Smooth muscle cell (in vitro differentiated cells): ENCODE data around the gene EHD4. TPM values are rescaled to one million over a fixed set of nuclear protein-coding genes. Genes with fewer than 3 reads are reported as not detected.

Experiments used
- DNase-seq: peaks from one replicate; lab custom pipeline; 2025; ENCODE audit not compliant: unreplicated experiment; lab: John Stamatoyannopoulos, UW
- H2AFZ ChIP-seq: fragments of 200-600 bp; sonication (generic); 2 replicates; pipeline ENCODE4 v1.6.0; 2016; ENCODE audit warnings: antibody characterized with exemption, low read depth, mild to moderate bottlenecking
- H3F3A ChIP-seq: fragments of 200-600 bp; sonication (generic); 2 replicates; pipeline ENCODE4 v1.6.0; 2017; ENCODE audit warnings: antibody characterized with exemption, low read depth
- H3K27ac ChIP-seq: fragments of 200-600 bp; sonication (generic); 2 replicates; pipeline ENCODE4 v1.5.1; 2016; ENCODE audit warnings: low read depth, mild to moderate bottlenecking
- H3K27me3 ChIP-seq: fragments of 200-600 bp; sonication (generic); 2 replicates; pipeline ENCODE4 v1.6.1; 2016; ENCODE audit warnings: low read depth, mild to moderate bottlenecking
- H3K36me3 ChIP-seq: fragments of 200-600 bp; sonication (generic); 2 replicates; pipeline ENCODE4 v1.5.1; 2016; ENCODE audit warnings: low read depth
- H3K4me1 ChIP-seq: fragments of 200-600 bp; sonication (generic); 2 replicates; pipeline ENCODE4 v1.5.1; 2016; ENCODE audit warnings: low read depth
- H3K4me2 ChIP-seq: fragments of 200-600 bp; sonication (generic); 2 replicates; pipeline ENCODE4 v1.6.0; 2016; ENCODE audit warnings: mild to moderate bottlenecking
- H3K4me3 ChIP-seq: fragments of 200-600 bp; sonication (generic); 2 replicates; pipeline ENCODE4 v1.5.1; 2016; ENCODE audit warnings: mild to moderate bottlenecking
- H3K79me2 ChIP-seq: fragments of 200-600 bp; sonication (generic); 2 replicates; pipeline ENCODE4 v1.6.0; 2016; ENCODE audit warnings: low read depth, mild to moderate bottlenecking
- H3K9ac ChIP-seq: fragments of 200-600 bp; sonication (generic); 2 replicates; pipeline ENCODE4 v1.6.0; 2016; ENCODE audit warnings: low read depth
- H3K9me3 ChIP-seq: fragments of 200-600 bp; sonication (generic); replicated peaks from 2 replicates; pipeline ENCODE4 v1.5.1; 2016; ENCODE audit warnings: low read depth
- H4K20me1 ChIP-seq: fragments of 200-600 bp; sonication (generic); 2 replicates; pipeline ENCODE4 v1.6.0; 2016; ENCODE audit warnings: low read depth
- CTCF ChIP-seq: fragments of 200-600 bp; sonication (generic); IDR thresholded peaks from 2 replicates; pipeline ENCODE4 v1.5.1; 2017; ENCODE audit warnings: borderline replicate concordance, mild to moderate bottlenecking, antibody characterized with exemption; ENCODE audit not compliant: insufficient read depth, poor library complexity, severe bottlenecking
- WGBS: methylation state at CpG from one replicate; pipeline ENCODE4 v1.1.7; 2016; ENCODE audit warnings: low lambda C conversion rate; 5-methylcytosine and 5-hydroxymethylcytosine counted together
- polyA plus RNA-seq: library from polyadenylated mRNA; unstranded; fragments of >200 nt; fragmentation: Nextera tagmentation; extraction: Ambion mirVana; gene quantifications from 2 replicates; pipeline ENCODE4 v1.2.1, GENCODE V29; 2016
- total RNA-seq: library from RNA; depleted of rRNA; stranded (reverse); fragments of >200 nt; gene quantifications from 2 replicates; pipeline ENCODE4 v1.2.3, GENCODE V29; 2014

The EHD4 gene
- total and polyA plus RNA-seq, 2 experiments from 2014 or later: 11.5 to 15.8 TPM

GRCh38 chr15:41942886-41943285 is 29.5 kb downstream of the EHD4 start:
- Histone ChIP-seq H3K4me3 (no peak overlapping the region), H4K20me1 (peaks cover 21% of the 10 kb centered on the region), H3F3A (peaks cover 9% of the 10 kb centered on the region), H3K36me3 (no peaks in the 10 kb centered on the region), H3K9ac (no peak overlapping the region), H3K27ac (peak overlapping the region; percentile 21), H3K27me3 (no peaks in the 10 kb centered on the region), H3K79me2 (no peaks in the 10 kb centered on the region), H3K9me3 (no peaks in the 10 kb centered on the region), H3K4me1 (peaks cover 34% of the 10 kb centered on the region), H2AFZ (no peak overlapping the region), H3K4me2 (no peak overlapping the region)
- no peak for TF ChIP-seq CTCF
- 85% methylated on average over 7 of the region's 7 CpGs for WGBS
- no peak for DNase-seq

DNA sequence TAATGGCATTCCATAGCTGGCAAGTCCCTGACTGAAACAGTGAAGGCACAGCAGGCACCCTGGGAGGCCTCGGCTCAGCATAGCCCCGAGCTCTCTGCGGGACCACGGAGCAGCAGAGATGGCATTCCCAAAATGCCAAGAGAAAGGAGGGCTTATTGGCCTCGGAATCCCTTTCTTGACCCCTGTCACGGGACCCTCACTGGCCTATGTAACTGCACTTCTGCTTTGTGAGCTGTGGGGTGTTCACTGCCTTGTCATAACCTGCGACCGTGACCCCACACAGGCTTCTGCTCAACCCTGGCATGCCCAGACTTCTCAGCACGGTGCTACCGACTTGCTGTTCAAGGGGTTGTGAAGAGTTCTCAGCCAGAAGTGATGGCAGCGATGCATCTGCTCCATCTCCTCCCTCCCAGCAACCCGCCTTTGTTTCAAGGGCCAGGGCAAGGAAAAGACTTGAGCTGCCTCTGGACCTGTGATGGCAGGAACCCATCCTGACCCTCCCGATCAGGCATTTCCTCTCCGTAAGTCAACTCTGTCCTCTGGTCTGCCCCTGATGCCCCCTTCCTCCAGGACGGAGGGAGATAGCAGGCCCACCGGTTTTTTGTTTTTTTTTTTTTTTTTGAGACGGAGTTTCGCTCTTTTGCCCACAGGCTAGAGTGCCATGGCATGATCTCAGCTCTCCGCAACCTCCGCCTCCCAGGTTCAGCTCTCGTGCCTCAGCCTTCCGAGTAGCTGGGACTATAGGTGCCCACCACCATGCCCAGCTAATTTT is 30.5 kb downstream of the EHD4 start:
- Histone ChIP-seq H2AFZ (no peak overlapping the region), H3K9ac (no peak overlapping the region), H3F3A (peaks cover 9% of the 10 kb centered on the region), H3K79me2 (no peaks in the 10 kb centered on the region), H3K9me3 (no peaks in the 10 kb centered on the region), H4K20me1 (peaks cover 17% of the 10 kb centered on the region), H3K27ac (no peak overlapping the region), H3K27me3 (no peaks in the 10 kb centered on the region), H3K4me2 (no peak overlapping the region), H3K4me3 (no peak overlapping the region), H3K4me1 (peaks cover 34% of the 10 kb centered on the region), H3K36me3 (no peaks in the 10 kb centered on the region)
- no peak for TF ChIP-seq CTCF
- DNase-seq: no peak
- 87% methylated on average over 22 of the region's 22 CpGs for WGBS

- Histone ChIP-seq H3K27ac (peak overlapping the region; percentile 41), H3K4me2 (no peak overlapping the region), H3K27me3 (no peaks in the 10 kb centered on the region), H3K36me3 (no peaks in the 10 kb centered on the region), H3K4me1 (peaks cover 33% of the 10 kb centered on the region), H3K9me3 (no peaks in the 10 kb centered on the region), H2AFZ (no peak overlapping the region), H3K9ac (no peak overlapping the region), H3F3A (peaks cover 9% of the 10 kb centered on the region), H3K4me3 (no peak overlapping the region), H3K79me2 (no peaks in the 10 kb centered on the region), H4K20me1 (peaks cover 12% of the 10 kb centered on the region)
- no peak for DNase-seq
- WGBS: 52% methylated on average over 13 of the region's 13 CpGs
- no peak for TF ChIP-seq CTCF
Observed at GRCh38 chr15:41940441-41940857, 31.9 kb downstream of the EHD4 start.

DNA sequence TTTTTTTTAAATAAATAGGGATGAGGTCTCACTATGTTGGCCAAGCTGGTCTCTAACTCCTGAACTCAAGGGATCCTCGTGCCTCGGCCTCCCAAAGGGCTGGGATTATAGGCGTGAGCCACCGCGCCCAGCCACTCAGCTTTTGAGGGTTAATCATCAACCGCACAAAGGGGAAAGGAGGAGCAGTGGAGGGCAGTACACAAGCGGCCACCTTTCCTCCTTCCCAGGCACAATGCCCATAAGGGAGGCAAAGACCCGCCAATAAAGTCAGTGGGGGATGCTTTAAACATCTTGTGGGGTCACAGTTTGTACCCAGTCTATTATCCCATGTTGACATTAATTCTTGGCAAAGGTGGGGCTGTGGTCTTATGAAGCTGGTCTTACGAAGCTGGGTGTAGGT is 32.4 kb downstream of the EHD4 start:
- no peak overlapping the region for H3K4me2 ChIP-seq
- no peaks in the 10 kb centered on the region for H3K27me3 ChIP-seq
- no peak overlapping the region for H3K4me3 ChIP-seq
- WGBS: 97% methylated on average over 9 of the region's 9 CpGs
- peaks cover 29% of the 10 kb centered on the region for H3K4me1 ChIP-seq
- DNase-seq: no peak
- H2AFZ ChIP-seq: no peak overlapping the region
- no peaks in the 10 kb centered on the region for H3K79me2 ChIP-seq
- no peak overlapping the region for H3K9ac ChIP-seq
- peaks cover 7% of the 10 kb centered on the region for H4K20me1 ChIP-seq
- H3K9me3 ChIP-seq: no peaks in the 10 kb centered on the region
- peaks cover 6% of the 10 kb centered on the region for H3F3A ChIP-seq
- H3K36me3 ChIP-seq: no peaks in the 10 kb centered on the region
- no peak for TF ChIP-seq CTCF
- H3K27ac ChIP-seq: peak overlapping the region; percentile 41
